ENCODE data around the gene VWA8. TPM values are rescaled to one million over a fixed set of nuclear protein-coding genes. Genes with fewer than 3 reads are reported as not detected.

VWA8 gene
- total and polyA plus RNA-seq, 8 donors, result 11.9 to 24.4 (median 14.4) TPM

- DNase-seq (no peak), ATAC-seq (no peak)
- no peak overlapping the region for H3K4me3 ChIP-seq
- peaks cover 5 to 16% of the 10 kb centered on the region in 2 donors for H3K9me3 ChIP-seq
- intact Hi-C loops (cut with DNase I), result no loop called here
- H3K36me3 ChIP-seq, result peaks cover 0 to 18% of the 10 kb centered on the region in 2 donors
- H3K27ac ChIP-seq, result no peak overlapping the region
- no peak for TF ChIP-seq CTCF (IDR thresholded peaks at IDR 0.05)
- H3K4me1 ChIP-seq, result no peaks in the 10 kb centered on the region
- no peaks in the 10 kb centered on the region for H3K27me3 ChIP-seq
Measured at GRCh38 chr13:41945926-41946325, 15.0 kb downstream of the VWA8 start.

GRCh38 chr13:41944635-41945397 lies 16.1 kb downstream of the VWA8 start:
- no peaks in the 10 kb centered on the region for H3K4me1 ChIP-seq
- H3K27me3 ChIP-seq, result no peaks in the 10 kb centered on the region
- no peak overlapping the region for H3K27ac ChIP-seq
- DNase-seq (no peak), ATAC-seq (no peak)
- H3K4me3 ChIP-seq, result no peak overlapping the region
- peaks cover 5 to 16% of the 10 kb centered on the region in 2 donors for H3K9me3 ChIP-seq
- H3K36me3 ChIP-seq, result peaks cover 0 to 18% of the 10 kb centered on the region in 2 donors
- intact Hi-C loops (cut with DNase I), result no loop called here
- no peak for TF ChIP-seq CTCF (IDR thresholded peaks at IDR 0.05)

- no peak for ATAC-seq
- peaks cover 0 to 18% of the 10 kb centered on the region in 2 donors for H3K36me3 ChIP-seq
- TF ChIP-seq CTCF (IDR thresholded peaks at IDR 0.05), result no peak
- H3K4me1 ChIP-seq, result no peaks in the 10 kb centered on the region
- DNase-seq, result no peak
- no peaks in the 10 kb centered on the region for H3K27me3 ChIP-seq
- H3K27ac ChIP-seq, result no peak overlapping the region
- H3K9me3 ChIP-seq, result peaks cover 5 to 16% of the 10 kb centered on the region in 2 donors
- H3K4me3 ChIP-seq, result no peak overlapping the region
- intact Hi-C loops (cut with DNase I), result no loop called here
Measured at GRCh38 chr13:41944229-41944628, 16.7 kb downstream of the VWA8 start.

GRCh38 chr13:41942462-41943094 lies 18.3 kb downstream of the VWA8 start:
- H3K36me3 ChIP-seq, result peaks cover 0 to 18% of the 10 kb centered on the region in 2 donors
- H3K4me3 ChIP-seq, result no peak overlapping the region
- H3K27ac ChIP-seq, result no peak overlapping the region
- ATAC-seq (peak; percentile 41), DNase-seq (no peak)
- no peaks in the 10 kb centered on the region for H3K27me3 ChIP-seq
- no peak for TF ChIP-seq CTCF (IDR thresholded peaks at IDR 0.05)
- H3K9me3 ChIP-seq, result peaks cover 5 to 16% of the 10 kb centered on the region in 2 donors
- no peaks in the 10 kb centered on the region for H3K4me1 ChIP-seq
- intact Hi-C loops (cut with DNase I), result no loop called here

GRCh38 chr13:41941174-41941573 lies 19.7 kb downstream of the VWA8 start:
- ATAC-seq, result no peak
- Histone ChIP-seq H3K27me3 (no peaks in the 10 kb centered on the region), H3K27ac (no peak overlapping the region), H3K4me1 (no peaks in the 10 kb centered on the region), H3K9me3 (peaks cover 2 to 11% of the 10 kb centered on the region in 2 donors), H3K36me3 (peaks cover 0 to 9% of the 10 kb centered on the region in 2 donors), H3K4me3 (no peak overlapping the region)
- no peak for DNase-seq
- no peak for TF ChIP-seq CTCF (IDR thresholded peaks at IDR 0.05)
- intact Hi-C loops (cut with DNase I), result no loop called here
